Natural killer cell (primary cell): ENCODE data around the gene NECTIN4. TPM values are rescaled to one million over a fixed set of nuclear protein-coding genes. Genes with fewer than 3 reads are reported as not detected.

Source experiments
- ATAC-seq, 3 donors: fragments of 150-1000 bp in 2 of 3; fragments of 200-7000 bp in 1 of 3; cut with Tn5 transposase; 1 replicate in 1 of 3; 2 replicates in 2 of 3; pipeline ENCODE4 v1.10.0; 2021; ENCODE audit warnings: mild to moderate bottlenecking in 2 of 3, moderate library complexity in 2 of 3
- DNase-seq, 2 donors: peaks; one replicate each; pipeline versions ENCODE4 v3.0.0 to v3.0.0-alpha.2; 2013 to 2021; ENCODE audit warnings: mixed read lengths in 1 of 2
- H3K27ac ChIP-seq: one replicate; pipeline ENCODE4 v1.5.1; 2013; ENCODE audit warnings: mild to moderate bottlenecking, low read length
- H3K27me3 ChIP-seq: one replicate; pipeline ENCODE4 v1.6.1; 2013; ENCODE audit warnings: low read length; ENCODE audit not compliant: control insufficient read depth, insufficient read depth
- H3K36me3 ChIP-seq: one replicate; pipeline ENCODE4 v1.6.1; 2013; ENCODE audit warnings: low read length; ENCODE audit not compliant: control insufficient read depth, insufficient read depth
- H3K4me1 ChIP-seq: one replicate; pipeline ENCODE4 v1.6.1; 2013; ENCODE audit warnings: low read length; ENCODE audit not compliant: control insufficient read depth, insufficient read depth
- H3K4me3 ChIP-seq: one replicate; pipeline ENCODE4 v1.5.1; 2013; ENCODE audit warnings: low read length
- H3K9me3 ChIP-seq: one replicate; pipeline ENCODE4 v1.6.1; 2013; ENCODE audit warnings: low read length; ENCODE audit not compliant: control insufficient read depth, insufficient read depth
- H3K27ac Mint-ChIP-seq, 2 donors: one replicate each; pipeline ENCODE4 v1.8.0; 2022; ENCODE audit warnings: mild to moderate bottlenecking in 2 of 2, mixed read lengths in 2 of 2, moderate library complexity in 1 of 2
- H3K27me3 Mint-ChIP-seq, 2 donors: one replicate each; pipeline ENCODE4 v1.8.0; 2022; ENCODE audit warnings: low read depth in 2 of 2, mixed read lengths in 2 of 2
- H3K36me3 Mint-ChIP-seq: one replicate; pipeline ENCODE4 v1.8.0; 2022; ENCODE audit warnings: mixed read lengths
- H3K4me1 Mint-ChIP-seq, 2 donors: one replicate each; pipeline ENCODE4 v1.8.0; 2022; ENCODE audit warnings: mixed read lengths in 2 of 2
- H3K4me3 Mint-ChIP-seq: one replicate; pipeline ENCODE4 v1.8.0; 2022; ENCODE audit warnings: mild to moderate bottlenecking, moderate library complexity, mixed read lengths
- H3K9me3 Mint-ChIP-seq, 2 donors: one replicate each; pipeline ENCODE4 v1.8.0; 2022; ENCODE audit warnings: mixed read lengths in 2 of 2
- CTCF ChIP-seq: fragments of 200-600 bp; IDR thresholded peaks from one replicate; pipeline ENCODE4 v1.8.0; 2022; ENCODE audit warnings: antibody characterized with exemption
- WGBS: methylation state at CpG from one replicate; pipeline ENCODE4 v1.1.7; 2013; ENCODE audit warnings: missing lambda C conversion rate; ENCODE audit not compliant: insufficient coverage; 5-methylcytosine and 5-hydroxymethylcytosine counted together
- intact Hi-C: fragments of 100-400 bp; cut with micrococcal nuclease; formaldehyde crosslinking; loops from one replicate; pipeline ENCODE4 v1.14.2; 2022
- total RNA-seq, 4 donors: library from RNA; stranded (reverse); fragments of 120-200 nt in 1 of 4; gene quantifications; one replicate each; pipeline versions ENCODE4 v1.2.3 to v1.2.4, GENCODE V29; 2013 to 2022

NECTIN4 gene
- total RNA-seq, 3 donors from 2014 or later (not counting 1 experiment from before 2014, with no cell fraction given), result 0.07 to 0.09 TPM; not detected in 1

- Mint-ChIP-seq H3K36me3 (no peaks in the 10 kb centered on the region), H3K9me3 (no peaks in the 10 kb centered on the region), H3K27ac (no peak overlapping the region), H3K4me1 (peaks cover 44 to 50% of the 10 kb centered on the region in 2 donors), H3K4me3 (no peak overlapping the region), H3K27me3 (no peaks in the 10 kb centered on the region)
- Histone ChIP-seq H3K27me3 (no peaks in the 10 kb centered on the region), H3K4me3 (no peak overlapping the region), H3K4me1 (peaks cover 38% of the 10 kb centered on the region), H3K27ac (no peak overlapping the region), H3K36me3 (peaks cover 5% of the 10 kb centered on the region), H3K9me3 (no peaks in the 10 kb centered on the region)
- no peak for DNase-seq
- no peak for ATAC-seq
- intact Hi-C loops, result no loop called here
- WGBS, result 91% methylated on average over 12 of the region's 12 CpGs
- no peak for TF ChIP-seq CTCF
These were observed 25.9 kb upstream of the NECTIN4 start for GRCh38 chr1:161115132-161115711.

- 100% methylated on average over 1 of the region's 2 CpGs for WGBS
- peaks cover 2% of the 10 kb centered on the region for H3K36me3 ChIP-seq
- H3K9me3 ChIP-seq, result no peaks in the 10 kb centered on the region
- peaks cover 34% of the 10 kb centered on the region for H3K4me1 ChIP-seq
- Mint-ChIP-seq H3K36me3 (no peaks in the 10 kb centered on the region), H3K27me3 (no peaks in the 10 kb centered on the region), H3K27ac (no peak overlapping the region), H3K9me3 (no peaks in the 10 kb centered on the region), H3K4me1 (peaks cover 37 to 43% of the 10 kb centered on the region in 2 donors), H3K4me3 (no peak overlapping the region)
- H3K4me3 ChIP-seq, result no peak overlapping the region
- intact Hi-C loops, result no loop called here
- no peak for ATAC-seq
- DNase-seq, result no peak
- no peak for TF ChIP-seq CTCF
- no peak overlapping the region for H3K27ac ChIP-seq
- H3K27me3 ChIP-seq, result no peaks in the 10 kb centered on the region
These were observed 25.2 kb upstream of the NECTIN4 start for GRCh38 chr1:161114556-161114955.

GRCh38 chr1:161113915-161114314 is 24.6 kb upstream of the NECTIN4 start:
- H3K36me3 ChIP-seq, result peaks cover 4% of the 10 kb centered on the region
- H3K27ac ChIP-seq, result no peak overlapping the region
- no peak for TF ChIP-seq CTCF
- Mint-ChIP-seq H3K4me1 (peaks cover 33 to 37% of the 10 kb centered on the region in 2 donors), H3K36me3 (no peaks in the 10 kb centered on the region), H3K9me3 (no peaks in the 10 kb centered on the region), H3K27me3 (no peaks in the 10 kb centered on the region), H3K4me3 (no peak overlapping the region), H3K27ac (no peak overlapping the region)
- DNase-seq (no peak), ATAC-seq (no peak)
- 26% methylated on average over 1 of the region's 1 CpG for WGBS
- H3K27me3 ChIP-seq, result no peaks in the 10 kb centered on the region
- H3K4me1 ChIP-seq, result peaks cover 27% of the 10 kb centered on the region
- intact Hi-C loops, result no loop called here
- no peaks in the 10 kb centered on the region for H3K9me3 ChIP-seq
- H3K4me3 ChIP-seq, result no peak overlapping the region

GRCh38 chr1:161111527-161111926 is 22.2 kb upstream of the NECTIN4 start:
- Mint-ChIP-seq H3K36me3 (no peaks in the 10 kb centered on the region), H3K4me1 (peaks cover 19 to 23% of the 10 kb centered on the region in 2 donors), H3K27ac (no peak overlapping the region), H3K9me3 (no peaks in the 10 kb centered on the region), H3K27me3 (no peaks in the 10 kb centered on the region), H3K4me3 (no peak overlapping the region)
- DNase-seq, result no peak
- H3K4me3 ChIP-seq, result no peak overlapping the region
- H3K27ac ChIP-seq, result no peak overlapping the region
- peaks cover 9% of the 10 kb centered on the region for H3K4me1 ChIP-seq
- no peaks in the 10 kb centered on the region for H3K9me3 ChIP-seq
- no peak for TF ChIP-seq CTCF
- H3K27me3 ChIP-seq, result no peaks in the 10 kb centered on the region
- no peak for ATAC-seq
- 55% methylated on average over 2 of the region's 2 CpGs for WGBS
- intact Hi-C loops, result no loop called here
- H3K36me3 ChIP-seq, result peaks cover 4% of the 10 kb centered on the region
